DOHH2 (cell line): ENCODE measurements around the gene BNC2.

Source experiments
- CTCF ChIP-seq: fragments of 200-600 bp; sonication (generic); IDR thresholded peaks from one replicate; pipeline ENCODE4 v1.5.1; 2014; ENCODE audit warnings: antibody characterized with exemption, mild to moderate bottlenecking, low read depth, low read length; ENCODE audit not compliant: poor library complexity, severe bottlenecking
- EZH2phosphoT487 ChIP-seq: fragments of 200-600 bp; sonication (generic); IDR thresholded peaks from 2 replicates; pipeline ENCODE4 v1.6.1; 2017; ENCODE audit warnings: borderline replicate concordance, mild to moderate bottlenecking, antibody characterized with exemption, low read length, moderate library complexity, mixed read lengths

DNA sequence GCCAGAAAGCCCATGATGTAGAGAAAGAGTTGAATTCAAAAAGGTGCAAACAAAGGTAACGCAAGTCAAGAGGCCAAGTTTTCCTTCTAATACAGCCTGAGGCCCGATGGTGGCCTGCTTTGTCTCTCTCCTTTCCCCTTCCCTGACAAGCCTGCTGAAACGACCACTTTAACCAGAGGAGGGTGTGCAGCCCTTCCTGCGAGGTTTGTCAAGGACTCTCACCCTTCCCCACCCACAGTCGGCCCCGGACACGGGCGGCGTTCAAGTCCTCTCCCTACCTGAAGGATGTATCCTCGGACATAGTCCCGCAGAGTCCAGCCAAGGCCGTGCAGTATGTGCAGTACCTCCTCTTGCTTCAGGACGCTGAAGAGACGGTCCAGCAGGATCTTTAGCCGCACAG lies 318.2 kb downstream of the BNC2 start:
- TF ChIP-seq CTCF (no peak), EZH2phosphoT487 (no peak)
